Chondrocyte (in vitro differentiated cells): ENCODE results near the gene HMGN4. TPM values are rescaled to one million over a fixed set of nuclear protein-coding genes. Genes with fewer than 3 reads are reported as not detected.
A peak's percentile ranks its signal among the peaks of the same experiment; 100 is the strongest.

ENCODE experiments used
- DNase-seq: peaks from one replicate; pipeline ENCODE4 v3.0.0; 2021; ENCODE audit warnings: mixed read lengths, low spot score
- H3K27ac Mint-ChIP-seq: one replicate; pipeline ENCODE4 v1.8.0; 2021; ENCODE audit warnings: mild to moderate bottlenecking, moderate library complexity, mixed read lengths; ENCODE audit not compliant: unreplicated experiment
- H3K27me3 Mint-ChIP-seq: 2 replicates; pipeline ENCODE4 v1.8.0; 2021; ENCODE audit warnings: low read depth, mixed read lengths
- H3K36me3 Mint-ChIP-seq: 2 replicates; pipeline ENCODE4 v1.8.0; 2021; ENCODE audit warnings: low read depth, mixed read lengths
- H3K4me1 Mint-ChIP-seq: 2 replicates; pipeline ENCODE4 v1.8.0; 2021; ENCODE audit warnings: low read depth, mild to moderate bottlenecking, mixed read lengths
- H3K4me3 Mint-ChIP-seq: one replicate; pipeline ENCODE4 v1.8.0; 2021; ENCODE audit warnings: mild to moderate bottlenecking, moderate library complexity, mixed read lengths; ENCODE audit not compliant: unreplicated experiment
- H3K9me3 Mint-ChIP-seq: 2 replicates; pipeline ENCODE4 v1.8.0; 2021; ENCODE audit warnings: low read depth, mixed read lengths
- CTCF ChIP-seq: fragments of 200-600 bp; sonication (generic); IDR thresholded peaks from 2 replicates; pipeline ENCODE4 v1.5.0; 2021; ENCODE audit warnings: antibody characterized with exemption, mild to moderate bottlenecking, moderate library complexity
- long read RNA-seq: library from polyadenylated mRNA; stranded (forward); transcript quantifications from one replicate; pipeline ENCODE4 v2.0.0, GENCODE V29; 2021
- total RNA-seq: library from RNA; stranded (reverse); gene quantifications from 3 replicates; pipeline ENCODE4 v1.2.1, GENCODE V29; 2021

The HMGN4 gene
- total RNA-seq: 44.7 to 50.1 TPM (median 47.3 TPM) in 3 replicates
- long read RNA-seq, transcript HMGN4-201 (2 exons, 1,225 nt): major isoform, 33 of 38 reads
- long read RNA-seq, partial matches to known transcripts: 2 of 38 reads
- long read RNA-seq, other reads (novel, unspliced or antisense): 3 of 38 reads

- Mint-ChIP-seq H3K4me3 (peak within 1 kb of the TSS; percentile 91), H3K36me3 (peaks cover 11% of the 10 kb centered on the region), H3K9me3 (no peaks in the 10 kb centered on the region), H3K27ac (peak within 1 kb of the TSS; percentile 99), H3K4me1 (peaks cover 49% of the 10 kb centered on the region), H3K27me3 (no peaks in the 10 kb centered on the region)
- TF ChIP-seq CTCF: peak; percentile 37
- no peak for DNase-seq
These were observed at the start of gene HMGN4 for GRCh38 chr6:26537846-26538571. TSS of gene HMGN4 (plus strand) at chr6:26538366. CDS start at chr6:26545207, 6,841 bp downstream.

GRCh38 chr6:26489996-26490964 lies 47.9 kb upstream of the HMGN4 start:
- H3K36me3 Mint-ChIP-seq: peaks cover 3% of the 10 kb centered on the region
- H3K4me1 Mint-ChIP-seq: no peaks in the 10 kb centered on the region
- no peak overlapping the region for H3K4me3 Mint-ChIP-seq
- TF ChIP-seq CTCF: no peak
- peaks cover 7% of the 10 kb centered on the region for H3K9me3 Mint-ChIP-seq
- H3K27ac Mint-ChIP-seq: no peak overlapping the region
- no peak for DNase-seq
- H3K27me3 Mint-ChIP-seq: peaks cover 4% of the 10 kb centered on the region

- no peak for TF ChIP-seq CTCF
- Mint-ChIP-seq H3K27ac (no peak overlapping the region), H3K4me1 (no peaks in the 10 kb centered on the region), H3K4me3 (no peak overlapping the region), H3K27me3 (peaks cover 4% of the 10 kb centered on the region), H3K36me3 (peaks cover 3% of the 10 kb centered on the region), H3K9me3 (peaks cover 7% of the 10 kb centered on the region)
- no peak for DNase-seq
These were observed 46.6 kb upstream of the HMGN4 start for GRCh38 chr6:26491604-26492003.

- no peak overlapping the region for H3K27ac Mint-ChIP-seq
- no peaks in the 10 kb centered on the region for H3K4me1 Mint-ChIP-seq
- H3K36me3 Mint-ChIP-seq: no peaks in the 10 kb centered on the region
- TF ChIP-seq CTCF: peak; percentile 67
- peaks cover 7% of the 10 kb centered on the region for H3K27me3 Mint-ChIP-seq
- no peaks in the 10 kb centered on the region for H3K9me3 Mint-ChIP-seq
- no peak overlapping the region for H3K4me3 Mint-ChIP-seq
- no peak for DNase-seq
These were observed 44.9 kb upstream of the HMGN4 start for GRCh38 chr6:26493258-26493657.

- H3K9me3 Mint-ChIP-seq: no peaks in the 10 kb centered on the region
- H3K4me3 Mint-ChIP-seq: no peak overlapping the region
- H3K27me3 Mint-ChIP-seq: peaks cover 7% of the 10 kb centered on the region
- TF ChIP-seq CTCF: no peak
- H3K27ac Mint-ChIP-seq: no peak overlapping the region
- DNase-seq: no peak
- H3K36me3 Mint-ChIP-seq: no peaks in the 10 kb centered on the region
- H3K4me1 Mint-ChIP-seq: no peaks in the 10 kb centered on the region
These were observed 44.0 kb upstream of the HMGN4 start for GRCh38 chr6:26494117-26494516.
